Stimulated activated CD4-positive, alpha-beta T cell treated with anti-CD3 and anti-CD28 coated beads, Interleukin-4, amount 100 ng/mL, for 48 hours (primary cell): ENCODE results near the gene ORAI3.

Experiments used
- DNase-seq, 2 donors: peaks; one replicate each; pipeline ENCODE4 v3.0.0-alpha.2; 2020; ENCODE audit warnings: low read depth in 2 of 2

The ORAI3 gene

GRCh38 chr16:30991052-30991451, 42.2 kb downstream of the ORAI3 start:
- DNase-seq: no peak

- no peak for DNase-seq
Measured at GRCh38 chr16:30992276-30992780, 43.5 kb downstream of the ORAI3 start.

DNA sequence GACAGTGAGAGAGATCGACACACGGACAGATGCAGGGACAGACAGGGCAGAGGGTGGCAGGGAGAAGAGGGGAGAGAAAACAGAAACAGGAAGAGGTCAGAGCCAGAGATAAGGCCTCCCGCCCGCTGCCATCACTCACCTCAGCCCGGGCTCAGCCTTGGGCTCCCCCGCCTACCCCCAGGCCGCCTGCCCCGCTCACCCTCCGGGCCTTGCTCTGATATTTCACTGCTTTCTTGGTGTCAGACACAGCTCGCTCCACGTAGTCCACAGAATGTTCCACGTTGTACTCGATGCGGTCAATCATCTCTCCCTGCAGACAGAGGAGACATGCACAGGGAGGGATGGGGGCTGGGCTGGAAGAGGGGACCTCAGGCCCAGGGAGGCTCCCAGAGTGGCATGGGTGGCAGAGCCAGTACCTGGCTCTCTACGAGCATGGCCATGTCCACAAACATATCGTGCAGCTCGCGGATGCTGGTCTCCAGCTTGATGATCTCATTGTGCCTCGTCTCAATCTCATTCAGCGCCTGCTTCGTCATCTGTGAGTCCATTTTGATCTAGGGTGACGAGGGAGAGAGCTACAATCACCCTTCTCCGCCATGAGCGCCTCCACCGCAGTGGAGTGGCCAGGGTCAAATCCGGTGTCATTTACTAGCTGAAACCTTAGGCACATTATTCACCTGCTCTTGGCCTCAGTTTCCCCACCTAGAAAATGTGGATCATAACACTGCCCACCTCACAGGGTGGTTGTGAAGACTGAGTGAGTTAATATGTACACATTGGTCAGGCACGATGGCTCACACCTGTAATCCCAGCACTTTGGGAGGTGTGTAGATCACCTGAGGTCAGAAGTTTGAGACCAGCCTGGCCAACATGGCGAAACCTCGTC, 44.3 kb downstream of the ORAI3 start:
- no peak for DNase-seq

- DNase-seq: no peak
Measured at GRCh38 chr16:30995927-30996323, 47.1 kb downstream of the ORAI3 start.

DNA sequence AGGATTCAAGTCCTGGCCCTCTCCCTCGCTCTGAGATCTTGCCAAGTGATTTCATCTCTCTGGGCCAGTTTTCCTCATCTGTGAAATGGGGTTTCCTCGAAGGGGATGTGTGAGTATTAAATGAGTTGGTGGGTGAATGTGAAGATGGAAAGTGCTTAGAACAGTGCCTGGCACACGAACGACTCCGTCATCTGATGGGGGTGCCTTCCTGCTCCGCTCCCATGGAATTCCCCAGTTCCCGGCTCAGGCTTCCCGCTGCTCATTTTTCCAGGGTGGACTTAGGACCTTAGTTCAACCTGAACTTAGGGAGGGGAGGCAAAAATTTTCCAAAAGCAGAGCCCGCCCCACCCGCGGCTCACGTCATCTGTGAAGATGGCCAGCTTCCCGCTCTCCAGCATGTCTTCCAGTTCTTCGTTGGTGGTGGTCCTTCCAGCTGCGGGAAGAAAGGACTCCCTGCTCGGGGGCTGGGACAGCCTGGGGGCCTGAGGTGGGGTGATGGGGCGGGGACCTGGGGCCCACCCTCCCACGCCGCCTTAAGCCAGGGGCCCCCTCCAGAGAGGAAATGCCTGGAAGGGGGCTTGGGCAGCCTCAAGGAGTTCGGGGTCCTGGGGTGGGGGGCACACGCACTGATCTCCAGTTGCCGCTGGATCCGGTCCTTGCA, 47.6 kb downstream of the ORAI3 start:
- no peak for DNase-seq

DNA sequence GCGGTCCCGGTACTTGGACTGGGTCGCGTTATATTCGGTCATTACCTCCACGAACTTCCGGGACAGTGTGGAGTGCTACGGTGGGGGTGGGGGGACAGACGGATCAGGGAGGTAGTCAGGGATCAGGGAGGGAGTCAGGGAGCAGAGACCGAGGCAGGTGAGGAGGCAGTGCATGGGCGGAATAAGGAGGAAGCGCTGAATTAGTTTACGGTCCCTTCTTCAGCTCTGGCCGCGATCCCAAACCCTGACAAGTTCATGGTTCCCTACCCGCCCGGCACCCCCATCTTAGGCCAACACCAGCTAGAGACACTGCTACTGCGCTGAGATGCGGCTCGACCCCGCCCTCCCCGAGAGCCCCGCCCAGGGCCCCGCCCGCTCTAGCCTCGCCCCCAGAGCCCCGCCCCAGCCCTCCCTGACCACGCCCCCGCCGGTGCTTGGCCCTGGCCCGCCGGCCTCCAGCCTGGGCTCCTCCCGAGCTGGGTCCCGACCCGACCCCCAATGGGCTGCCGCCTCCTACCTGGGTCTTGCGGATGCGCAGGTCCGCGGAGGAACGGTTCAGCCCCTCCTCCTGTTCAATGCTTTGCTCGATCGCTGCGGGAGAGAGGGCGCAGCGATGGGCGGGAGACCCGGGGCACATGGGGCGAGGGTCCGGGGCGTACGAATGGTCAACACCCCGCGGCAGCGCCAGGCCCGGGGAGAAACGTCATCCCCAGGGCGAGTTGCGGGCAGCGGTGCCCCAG, 48.3 kb downstream of the ORAI3 start:
- peak; percentile 78 to 88 for DNase-seq

- DNase-seq: no peak
Measured at GRCh38 chr16:30997725-30998711, 49.1 kb downstream of the ORAI3 start.

DNA sequence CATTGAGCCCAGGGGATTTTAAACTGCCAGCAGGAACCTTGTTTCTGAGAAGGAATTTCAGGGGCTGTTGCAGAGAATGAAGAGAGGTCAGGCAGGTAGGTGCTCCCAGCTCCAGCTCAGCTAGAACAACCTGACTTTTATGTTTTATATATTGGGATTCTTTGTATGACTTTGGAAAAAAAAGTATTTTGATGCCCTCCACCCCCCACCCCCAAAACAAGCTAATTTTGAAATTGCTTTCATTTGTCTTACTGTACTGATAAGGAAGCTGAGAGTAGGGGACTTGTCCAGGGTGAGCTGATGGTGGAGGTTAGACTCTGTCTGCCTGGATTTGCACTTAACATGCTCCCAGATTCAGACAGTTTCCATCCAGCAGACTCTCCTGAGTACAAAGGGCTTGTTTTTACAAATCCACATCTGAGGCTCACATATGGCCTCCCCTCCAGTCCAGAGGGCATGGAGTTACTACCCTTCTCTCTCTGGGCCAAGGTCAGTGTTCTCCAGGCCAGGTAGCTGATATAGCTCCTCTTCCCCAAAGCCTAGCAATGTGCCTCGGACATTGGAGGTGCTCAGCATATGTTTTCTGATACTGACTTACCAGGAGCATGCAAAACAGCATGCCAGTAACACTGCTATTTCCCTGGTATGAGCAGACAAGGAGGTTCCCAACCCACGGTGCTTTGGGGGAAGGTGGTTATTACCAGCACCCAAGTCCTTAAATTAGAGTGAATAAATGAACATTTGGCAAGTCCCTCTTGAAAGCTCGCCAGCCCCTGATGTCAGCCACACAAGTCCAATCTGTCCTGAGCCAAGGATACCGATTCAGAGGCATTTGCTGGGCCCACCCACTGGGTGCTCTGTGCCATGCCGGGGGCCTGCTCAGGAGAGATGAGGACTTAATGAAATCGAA, 50.2 kb downstream of the ORAI3 start:
- no peak for DNase-seq

DNA sequence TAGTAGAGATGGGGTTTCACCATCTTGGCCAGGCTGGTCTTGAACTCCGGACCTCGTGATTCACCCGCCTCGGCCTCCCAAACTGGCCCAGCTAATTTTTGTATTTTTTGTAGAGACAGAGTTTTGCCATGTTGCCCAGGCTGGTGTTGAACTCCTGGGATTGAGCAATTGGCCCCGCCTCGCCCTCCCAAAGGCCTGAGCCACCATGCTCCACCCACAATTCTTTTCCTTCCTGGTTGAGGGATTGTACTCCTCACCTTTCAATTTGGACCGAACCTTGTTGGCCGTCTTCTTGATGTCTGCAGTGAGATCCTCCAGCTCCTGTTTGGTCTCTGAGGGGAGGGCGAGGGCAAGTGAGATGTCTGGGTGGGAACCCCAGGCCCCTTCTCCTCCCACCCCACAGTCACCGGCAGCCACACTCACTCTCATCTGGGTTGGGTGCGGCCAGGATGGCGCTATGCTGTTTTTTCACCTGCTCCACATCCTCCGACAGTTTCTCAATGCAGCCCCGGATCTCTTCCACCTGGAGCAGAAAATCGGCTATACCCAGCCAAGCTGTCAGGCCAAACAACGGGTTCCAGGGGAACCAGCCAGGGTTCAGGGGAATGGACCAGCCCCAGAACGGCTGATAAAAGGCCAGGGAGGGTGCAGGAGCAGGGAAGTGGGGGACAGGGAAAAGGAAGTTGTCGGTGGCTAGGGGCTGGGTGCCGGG, 52.0 kb downstream of the ORAI3 start:
- DNase-seq: no peak

DNA sequence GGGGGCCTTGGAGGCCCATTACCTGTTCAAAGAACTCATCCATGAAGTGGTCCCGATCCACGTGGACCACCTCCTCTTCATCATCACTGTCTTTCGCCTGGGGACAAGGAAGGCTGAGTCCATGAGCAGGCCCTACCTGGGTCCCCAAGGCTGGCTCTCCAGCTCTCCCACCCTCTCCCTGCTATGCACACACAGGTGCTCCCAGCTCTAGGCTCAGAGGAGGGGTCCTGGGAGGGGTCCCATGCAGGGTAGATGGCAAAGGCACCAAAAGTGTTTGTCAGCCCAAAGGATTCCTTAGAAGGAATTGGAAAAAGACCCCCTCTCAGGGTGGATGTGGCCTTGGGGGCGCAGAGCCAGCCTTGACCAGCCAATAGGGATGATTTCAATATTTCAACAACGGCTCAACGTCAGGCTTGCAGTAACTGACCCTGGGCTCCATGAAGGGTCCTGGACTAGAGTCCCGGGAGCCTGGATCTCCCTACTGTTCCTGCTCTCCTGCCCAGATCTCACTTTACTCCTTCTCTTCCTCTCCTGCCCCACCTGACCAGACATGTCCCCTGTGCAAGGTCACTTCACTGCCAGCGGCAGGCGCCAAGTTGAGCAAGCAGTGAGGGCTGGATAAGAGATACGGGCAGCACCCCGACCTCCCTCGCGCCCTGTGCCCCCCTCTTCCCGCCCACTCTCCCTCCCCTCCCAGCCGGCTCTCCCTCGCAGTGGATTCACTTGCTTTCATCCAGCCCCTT, 52.8 kb downstream of the ORAI3 start:
- no peak for DNase-seq

DNA sequence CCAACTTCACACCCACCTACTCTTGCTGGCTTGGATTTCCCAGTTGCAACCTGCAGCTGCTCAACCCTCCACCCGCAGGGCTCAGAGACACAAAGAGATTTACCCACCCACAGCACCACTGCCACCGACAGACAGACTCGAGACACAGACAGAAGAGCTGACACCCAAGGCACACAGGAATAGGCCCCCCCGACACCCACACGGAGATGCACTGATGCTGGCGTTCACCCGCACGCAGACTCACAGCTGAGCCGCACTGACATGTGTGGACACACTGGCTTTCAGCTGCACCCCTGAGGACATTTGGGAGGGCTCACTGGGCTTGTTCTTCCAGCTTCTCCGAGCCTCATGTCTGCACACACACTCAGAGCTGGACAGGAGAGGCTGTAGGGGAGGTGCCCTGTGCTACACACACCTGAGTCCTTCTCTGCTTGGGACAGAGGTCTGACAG, 53.4 kb downstream of the ORAI3 start:
- no peak for DNase-seq

DNA sequence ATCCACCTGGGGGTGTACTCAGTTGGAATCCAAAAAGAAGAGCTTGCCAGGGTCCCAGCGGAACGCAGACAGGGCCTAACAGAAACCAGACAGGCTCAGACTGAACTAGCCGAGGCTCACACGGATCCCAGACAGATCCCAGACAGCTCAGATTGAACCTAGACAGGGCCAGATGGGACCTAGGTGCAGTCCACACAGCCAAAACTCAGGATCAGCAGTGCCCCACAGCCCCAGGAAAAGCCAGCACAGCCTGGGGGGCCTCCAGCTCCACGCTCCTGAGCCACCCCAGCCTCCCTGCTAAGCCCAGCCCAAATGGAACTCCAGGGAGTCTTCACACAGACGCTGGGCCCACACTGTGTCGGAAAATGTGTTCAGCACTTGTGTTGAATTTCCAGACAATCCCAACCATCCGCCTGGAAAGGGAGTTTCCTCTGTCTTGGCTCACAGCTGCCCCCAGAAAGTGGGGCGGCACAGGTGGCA, 54.0 kb downstream of the ORAI3 start:
- DNase-seq: no peak

DNA sequence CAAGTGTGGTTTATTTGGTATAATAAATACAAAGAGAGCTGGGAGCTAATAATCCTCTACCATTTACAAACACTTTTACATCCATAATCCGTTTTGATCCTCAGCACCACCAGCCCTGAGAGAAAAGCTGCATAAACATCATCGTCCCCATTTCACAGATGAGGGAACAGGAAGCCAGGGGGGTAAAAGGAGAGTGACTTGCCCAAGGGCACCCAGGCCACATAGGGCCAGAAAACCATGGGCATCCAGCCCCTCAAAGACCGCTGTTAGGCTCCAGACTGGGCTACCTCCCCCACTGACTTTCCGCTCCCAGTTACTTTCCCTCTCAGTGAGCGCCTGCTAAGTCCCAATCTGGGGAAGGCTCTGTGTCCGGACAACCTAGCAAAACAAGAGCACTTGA, 54.9 kb downstream of the ORAI3 start:
- no peak for DNase-seq
